GM04503 (cell line): ENCODE results near the gene ST3GAL3.

Source experiments
- DNase-seq: peaks from one replicate; pipeline ENCODE4 v3.0.0-alpha.2; 2012; ENCODE audit warnings: low read depth

ST3GAL3 gene

GRCh38 chr1:43913666-43914360 is 206.5 kb downstream of the ST3GAL3 start:
- DNase-seq = no peak

DNA sequence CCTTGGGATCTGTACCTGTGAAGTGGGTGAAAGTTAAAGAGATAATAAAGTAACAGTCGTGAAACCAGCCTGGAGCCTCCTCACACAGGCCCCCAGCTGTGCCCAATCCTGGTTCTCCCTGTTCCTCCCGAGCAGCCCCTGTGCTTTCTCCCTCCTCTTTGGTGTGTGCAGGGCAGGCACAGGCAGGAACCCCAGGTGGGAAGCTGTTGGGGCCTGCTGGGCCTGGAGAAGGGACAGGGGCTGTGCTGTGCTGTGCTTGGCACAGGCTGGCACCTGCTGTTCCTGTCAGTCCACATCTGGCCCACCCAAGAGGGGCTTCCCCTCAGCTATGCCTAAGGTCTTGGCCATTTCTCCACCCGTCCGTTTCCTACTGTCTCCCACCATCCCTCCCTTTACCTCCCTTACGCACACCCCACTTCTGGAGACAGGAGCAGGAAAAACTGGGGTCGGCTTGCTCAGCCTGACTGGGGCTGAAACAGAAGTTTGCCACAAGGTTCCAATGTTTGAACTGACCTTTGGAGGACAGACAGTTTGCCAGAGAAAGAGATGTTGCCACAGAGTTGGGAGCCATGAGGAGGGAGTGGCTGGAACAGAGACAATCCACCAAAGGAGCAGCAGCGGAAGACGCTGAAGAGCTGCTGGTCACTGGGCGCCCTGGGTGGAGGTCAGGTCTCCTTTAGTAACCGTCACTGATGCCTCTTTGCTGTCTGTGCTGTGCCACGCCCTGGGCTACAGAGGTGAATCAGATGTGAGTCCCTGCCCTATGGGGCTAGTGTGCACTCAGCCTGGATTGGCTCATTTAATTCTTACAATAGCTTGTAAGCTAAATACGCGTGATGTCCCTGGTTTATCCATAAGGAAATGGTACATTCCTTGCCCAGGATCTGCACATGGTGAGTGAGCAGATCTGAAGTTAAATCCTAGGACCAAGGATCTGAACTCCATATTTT is 207.5 kb downstream of the ST3GAL3 start:
- DNase-seq = no peak

DNA sequence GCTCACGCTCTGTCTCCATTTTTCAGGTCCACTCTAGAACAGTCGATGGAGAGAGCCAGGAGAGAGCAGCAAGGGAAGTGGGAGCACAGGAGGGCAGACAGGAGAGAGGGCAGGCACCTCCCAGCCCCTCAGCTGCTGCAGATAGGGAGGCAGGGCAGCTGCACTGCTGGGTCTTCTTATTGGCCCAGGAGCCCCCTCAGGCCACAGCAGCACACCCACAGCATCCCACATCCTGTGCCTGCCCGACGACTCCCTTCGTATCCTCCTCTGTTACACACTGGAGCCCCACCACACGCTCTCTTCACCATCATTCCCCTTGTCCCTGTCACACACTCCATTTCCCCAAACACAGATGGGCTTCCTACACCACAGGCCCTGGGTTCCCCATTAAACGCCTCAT is 212.6 kb downstream of the ST3GAL3 start:
- no peak for DNase-seq

GRCh38 chr1:43921022-43921421 is 213.7 kb downstream of the ST3GAL3 start:
- no peak for DNase-seq

GRCh38 chr1:43924516-43924915 is 217.2 kb downstream of the ST3GAL3 start:
- DNase-seq = no peak

DNA sequence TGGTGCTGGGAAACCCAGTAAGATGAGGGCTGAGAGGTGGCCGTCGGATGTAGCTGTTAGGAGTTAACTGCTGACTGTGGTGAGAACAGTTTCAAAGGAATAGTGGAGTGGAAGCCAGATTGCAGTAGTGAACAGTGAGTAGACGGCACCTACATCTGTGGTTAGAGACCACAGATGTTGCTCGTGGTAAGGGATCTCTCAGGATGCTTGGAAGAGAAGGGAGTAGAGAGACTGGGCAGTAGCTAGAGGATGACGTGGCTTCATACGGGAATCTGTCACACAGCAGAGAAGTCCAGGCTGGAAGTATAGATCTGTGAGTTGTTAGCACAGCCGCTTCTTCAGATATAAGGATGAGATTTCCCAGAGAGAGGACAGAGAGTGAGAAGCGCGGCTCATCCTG is 218.5 kb downstream of the ST3GAL3 start:
- no peak for DNase-seq

DNA sequence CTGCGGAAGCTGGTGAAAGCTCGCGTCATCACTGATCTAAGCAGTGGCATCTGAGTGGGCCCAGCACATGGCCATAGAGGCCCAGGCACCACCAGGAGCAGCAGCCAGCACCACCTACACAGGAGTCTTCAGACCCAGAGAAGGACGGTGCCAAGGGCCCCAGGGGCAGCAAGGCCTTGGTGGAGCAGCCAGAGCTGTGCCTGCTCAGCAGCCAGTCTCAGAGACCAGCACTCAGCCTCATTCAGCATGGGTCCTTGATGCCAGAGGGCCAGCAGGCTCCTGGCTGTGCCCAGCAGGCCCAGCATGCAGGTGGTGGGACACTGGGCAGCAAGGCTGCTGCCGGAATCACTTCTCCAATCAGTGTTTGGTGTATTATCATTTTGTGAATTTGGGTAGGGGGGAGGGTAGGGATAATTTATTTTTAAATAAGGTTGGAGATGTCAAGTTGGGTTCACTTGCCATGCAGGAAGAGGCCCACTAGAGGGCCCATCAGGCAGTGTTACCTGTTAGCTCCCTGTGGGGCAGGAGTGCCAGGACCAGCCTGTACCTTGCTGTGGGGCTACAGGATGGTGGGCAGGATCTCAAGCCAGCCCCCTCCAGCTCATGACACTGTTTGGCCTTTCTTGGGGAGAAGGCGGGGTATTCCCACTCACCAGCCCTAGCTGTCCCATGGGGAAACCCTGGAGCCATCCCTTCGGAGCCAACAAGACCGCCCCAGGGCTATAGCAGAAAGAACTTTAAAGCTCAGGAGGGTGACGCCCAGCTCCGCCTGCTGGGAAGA is 223.0 kb downstream of the ST3GAL3 start:
- DNase-seq = no peak

- no peak for DNase-seq
These were observed 223.6 kb downstream of the ST3GAL3 start for GRCh38 chr1:43930949-43931275.

GRCh38 chr1:43931711-43932660 is 224.7 kb downstream of the ST3GAL3 start:
- no peak for DNase-seq

DNA sequence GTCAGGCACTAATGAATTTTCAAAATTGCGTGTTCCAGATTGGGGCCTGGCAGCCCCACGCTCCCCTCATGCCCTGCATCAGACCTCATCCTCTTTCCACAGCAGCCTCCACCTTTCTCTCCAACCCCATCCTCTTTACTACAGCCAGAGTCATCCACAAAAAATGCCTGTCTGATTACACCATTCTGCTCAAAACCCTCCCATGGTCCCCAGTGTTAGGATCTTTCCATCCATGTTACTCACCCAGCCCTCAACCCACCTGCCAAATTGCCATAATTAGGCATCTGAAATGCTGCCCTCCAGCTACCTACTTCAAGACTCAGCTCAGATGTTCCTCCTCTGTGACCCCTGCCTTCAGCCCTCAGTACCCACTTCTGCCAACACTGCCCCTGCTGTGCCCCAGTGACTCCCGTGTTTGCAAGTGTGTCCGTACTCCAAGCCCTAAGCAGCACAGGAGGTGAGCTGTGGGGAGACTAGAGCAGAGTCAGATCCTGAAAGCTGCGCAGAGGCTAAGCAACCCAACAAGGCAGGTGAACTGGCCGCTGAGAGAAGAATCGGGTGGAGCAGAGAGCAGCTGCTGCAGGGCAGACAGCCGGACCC is 225.6 kb downstream of the ST3GAL3 start:
- DNase-seq = no peak

- DNase-seq = no peak
These were observed 226.2 kb downstream of the ST3GAL3 start, which contains the start of gene ARTN for GRCh38 chr1:43933386-43934100. ARTN (plus strand) TSS chr1:43933801; CDS start chr1:43935657, 1,856 bp downstream.

GRCh38 chr1:43934101-43934985 is 227.0 kb downstream of the ST3GAL3 start:
- DNase-seq = no peak

GRCh38 chr1:43934986-43935324 is 227.6 kb downstream of the ST3GAL3 start:
- DNase-seq = no peak

DNA sequence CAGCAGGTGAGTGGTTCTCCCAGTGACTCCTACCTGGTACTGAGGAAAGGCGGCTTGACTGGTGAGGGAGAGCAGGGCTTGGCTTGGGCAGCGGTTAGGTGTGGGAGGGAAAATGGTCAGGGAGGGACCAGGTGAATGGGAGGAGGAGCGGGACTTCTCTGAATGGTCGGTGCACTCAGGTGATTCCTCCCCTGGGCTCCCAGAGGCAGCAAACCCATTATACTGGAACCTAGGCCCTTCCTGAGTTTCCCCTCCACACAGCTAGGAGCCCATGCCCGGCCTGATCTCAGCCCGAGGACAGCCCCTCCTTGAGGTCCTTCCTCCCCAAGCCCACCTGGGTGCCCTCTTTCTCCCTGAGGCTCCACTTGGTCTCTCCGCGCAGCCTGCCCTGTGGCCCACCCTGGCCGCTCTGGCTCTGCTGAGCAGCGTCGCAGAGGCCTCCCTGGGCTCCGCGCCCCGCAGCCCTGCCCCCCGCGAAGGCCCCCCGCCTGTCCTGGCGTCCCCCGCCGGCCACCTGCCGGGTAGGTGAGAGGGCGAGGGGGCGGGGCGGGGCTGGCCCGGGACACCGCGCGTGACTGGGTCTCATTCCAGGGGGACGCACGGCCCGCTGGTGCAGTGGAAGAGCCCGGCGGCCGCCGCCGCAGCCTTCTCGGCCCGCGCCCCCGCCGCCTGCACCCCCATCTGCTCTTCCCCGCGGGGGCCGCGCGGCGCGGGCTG is 228.5 kb downstream of the ST3GAL3 start:
- no peak for DNase-seq

DNA sequence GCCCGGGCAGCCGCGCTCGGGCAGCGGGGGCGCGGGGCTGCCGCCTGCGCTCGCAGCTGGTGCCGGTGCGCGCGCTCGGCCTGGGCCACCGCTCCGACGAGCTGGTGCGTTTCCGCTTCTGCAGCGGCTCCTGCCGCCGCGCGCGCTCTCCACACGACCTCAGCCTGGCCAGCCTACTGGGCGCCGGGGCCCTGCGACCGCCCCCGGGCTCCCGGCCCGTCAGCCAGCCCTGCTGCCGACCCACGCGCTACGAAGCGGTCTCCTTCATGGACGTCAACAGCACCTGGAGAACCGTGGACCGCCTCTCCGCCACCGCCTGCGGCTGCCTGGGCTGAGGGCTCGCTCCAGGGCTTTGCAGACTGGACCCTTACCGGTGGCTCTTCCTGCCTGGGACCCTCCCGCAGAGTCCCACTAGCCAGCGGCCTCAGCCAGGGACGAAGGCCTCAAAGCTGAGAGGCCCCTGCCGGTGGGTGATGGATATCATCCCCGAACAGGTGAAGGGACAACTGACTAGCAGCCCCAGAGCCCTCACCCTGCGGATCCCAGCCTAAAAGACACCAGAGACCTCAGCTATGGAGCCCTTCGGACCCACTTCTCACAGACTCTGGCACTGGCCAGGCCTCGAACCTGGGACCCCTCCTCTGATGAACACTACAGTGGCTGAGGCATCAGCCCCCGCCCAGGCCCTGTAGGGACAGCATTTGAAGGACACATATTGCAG is 229.3 kb downstream of the ST3GAL3 start:
- no peak for DNase-seq

DNA sequence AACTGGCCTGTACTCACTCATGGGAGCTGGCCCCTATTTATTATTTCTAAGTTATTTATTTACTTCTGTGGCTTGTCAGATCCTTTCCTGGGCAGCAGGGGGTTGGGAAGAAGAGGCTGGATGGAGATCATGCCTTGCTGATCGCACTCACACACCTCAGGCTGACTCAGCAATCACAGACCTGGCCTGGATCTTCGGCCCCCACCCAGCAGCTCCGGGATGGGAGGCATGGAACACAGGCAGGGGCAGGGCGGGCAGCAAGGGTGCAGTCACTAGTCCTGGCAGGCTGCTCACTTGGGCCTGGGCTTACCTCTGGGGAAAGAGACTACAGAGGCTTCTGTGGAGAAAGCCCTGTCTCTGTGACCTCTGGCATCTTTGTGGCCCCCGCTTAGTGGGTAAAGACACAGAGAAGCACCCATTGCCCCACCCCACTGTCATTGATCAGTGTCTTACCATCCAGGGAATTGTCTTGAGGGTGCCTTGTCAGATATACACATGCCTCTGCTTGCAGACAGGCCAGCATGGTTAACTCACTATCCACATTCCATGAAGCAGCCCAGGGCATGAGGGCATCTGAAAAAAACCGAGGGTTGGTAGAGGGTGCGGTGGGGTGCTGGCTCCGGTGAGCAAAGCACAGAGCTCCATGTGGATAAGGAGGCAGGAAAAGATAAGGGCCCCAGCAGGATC is 230.0 kb downstream of the ST3GAL3 start:
- DNase-seq = no peak

DNA sequence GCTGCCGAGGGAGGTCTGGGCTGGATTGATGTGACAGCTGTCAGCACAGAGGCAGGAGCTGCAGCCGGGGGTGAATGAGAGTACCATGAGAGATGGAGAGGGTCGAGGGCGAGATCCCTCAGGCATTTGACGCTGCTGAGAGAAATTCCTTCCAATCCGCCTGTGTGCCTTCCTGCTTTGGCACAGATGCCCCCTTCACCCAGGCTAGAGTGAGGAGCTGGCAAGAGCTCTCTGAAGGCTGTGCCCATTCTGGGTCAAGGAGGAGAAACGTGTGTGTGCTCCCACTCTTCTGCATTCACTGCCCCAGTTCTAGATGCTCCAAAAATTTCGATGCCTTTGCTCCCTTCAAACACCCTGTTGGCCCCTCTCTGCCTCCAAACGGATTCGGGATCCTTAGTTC is 231.0 kb downstream of the ST3GAL3 start:
- no peak for DNase-seq
